Fibroblast of villous mesenchyme (primary cell): ENCODE results near the gene LRIG1. TPM values are rescaled to one million over a fixed set of nuclear protein-coding genes. Genes with fewer than 3 reads are reported as not detected.
A peak's percentile ranks its signal among the peaks of the same experiment; 100 is the strongest.

Experiments
- DNase-seq: peaks from one replicate; pipeline ENCODE4 v3.0.0-alpha.2; 2010; ENCODE audit warnings: low read depth
- H3K4me3 ChIP-seq: 2 replicates; pipeline ENCODE4 v1.5.1; 2011; ENCODE audit warnings: low read depth, mild to moderate bottlenecking, low read length
- CTCF ChIP-seq: IDR thresholded peaks from 2 replicates; pipeline ENCODE4 v1.5.1; 2012; ENCODE audit warnings: low read depth, mild to moderate bottlenecking, low read length; ENCODE audit not compliant: insufficient read depth
- total RNA-seq: library from RNA; depleted of rRNA; stranded (reverse); fragments of >200 nt; gene quantifications from 2 replicates; pipeline ENCODE4 v1.2.3, GENCODE V29; 2012

LRIG1 gene
- total RNA-seq, 1 donor, result 10.4 TPM

- H3K4me3 ChIP-seq, result no peak overlapping the region
- no peak for DNase-seq
- TF ChIP-seq CTCF, result no peak
Observed at GRCh38 chr3:66383023-66383422, 117.8 kb downstream of the LRIG1 start.

GRCh38 chr3:66382142-66382541 lies 118.7 kb downstream of the LRIG1 start:
- DNase-seq, result no peak
- no peak for TF ChIP-seq CTCF
- no peak overlapping the region for H3K4me3 ChIP-seq

GRCh38 chr3:66381626-66382025 lies 119.2 kb downstream of the LRIG1 start:
- no peak for TF ChIP-seq CTCF
- no peak overlapping the region for H3K4me3 ChIP-seq
- DNase-seq, result no peak

- no peak for DNase-seq
Observed at GRCh38 chr3:66380200-66380932, 120.5 kb downstream of the LRIG1 start.

GRCh38 chr3:66379565-66379964 lies 121.3 kb downstream of the LRIG1 start:
- DNase-seq, result no peak
- no peak overlapping the region for H3K4me3 ChIP-seq
- TF ChIP-seq CTCF, result no peak

More at GRCh38 chr3:66380200-66380932, 120.5 kb downstream of the LRIG1 start:
- TF ChIP-seq CTCF, result no peak
- no peak overlapping the region for H3K4me3 ChIP-seq

- no peak overlapping the region for H3K4me3 ChIP-seq
- no peak for DNase-seq
Observed at GRCh38 chr3:66378256-66378655, 122.6 kb downstream of the LRIG1 start.

More at GRCh38 chr3:66378256-66378655, 122.6 kb downstream of the LRIG1 start:
- peak; percentile 56 for TF ChIP-seq CTCF
